ENCODE measurements around the gene WASF3.

WASF3 gene

GRCh38 chr13:26678796-26679195, 121.3 kb downstream of the WASF3 start:
- Mint-ChIP-seq H3K9me3 (no peaks in the 10 kb centered on the region), H3K27me3 (no peaks in the 10 kb centered on the region), H3K4me1 (ENCODE audit: low read depth) (peaks cover 9% of the 10 kb centered on the region), H3K36me3 (ENCODE audit: low read depth) (no peaks in the 10 kb centered on the region), H3K4me3 (no peak overlapping the region), H3K27ac (no peak overlapping the region)
- intact Hi-C loops (cut with micrococcal nuclease) = no loop called here

- peaks cover 9% of the 10 kb centered on the region for H3K4me1 Mint-ChIP-seq (ENCODE audit: low read depth)
- no peak overlapping the region for H3K4me3 Mint-ChIP-seq
- no peaks in the 10 kb centered on the region for H3K27me3 Mint-ChIP-seq
- no peaks in the 10 kb centered on the region for H3K36me3 Mint-ChIP-seq (ENCODE audit: low read depth)
- no peak overlapping the region for H3K27ac Mint-ChIP-seq
- intact Hi-C loops (cut with micrococcal nuclease) = no loop called here
- no peaks in the 10 kb centered on the region for H3K9me3 Mint-ChIP-seq
Observed at GRCh38 chr13:26679411-26680122, 122.1 kb downstream of the WASF3 start.

DNA sequence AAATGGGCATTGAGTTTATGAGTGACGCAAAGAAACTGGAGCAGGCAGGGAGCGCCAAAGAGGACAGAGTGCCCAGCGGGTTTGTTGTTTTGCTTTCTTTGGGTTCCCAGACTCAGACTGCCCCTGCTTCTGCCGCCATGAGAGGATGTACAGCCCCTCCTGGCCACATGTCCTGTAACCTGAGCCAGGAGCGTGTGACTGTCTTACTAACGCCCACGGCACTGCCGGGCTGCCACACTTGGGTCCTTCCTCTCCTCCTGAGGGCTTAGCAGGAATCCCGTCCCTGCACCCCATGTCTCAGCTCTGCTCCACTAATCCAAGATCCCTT, 122.6 kb downstream of the WASF3 start:
- Mint-ChIP-seq H3K36me3 (ENCODE audit: low read depth) (no peaks in the 10 kb centered on the region), H3K9me3 (no peaks in the 10 kb centered on the region), H3K27ac (no peak overlapping the region), H3K27me3 (no peaks in the 10 kb centered on the region), H3K4me3 (no peak overlapping the region), H3K4me1 (ENCODE audit: low read depth) (peaks cover 9% of the 10 kb centered on the region)
- intact Hi-C loops (cut with micrococcal nuclease) = no loop called here

- Mint-ChIP-seq H3K9me3 (no peaks in the 10 kb centered on the region), H3K4me1 (ENCODE audit: low read depth) (peaks cover 9% of the 10 kb centered on the region), H3K27ac (no peak overlapping the region), H3K27me3 (no peaks in the 10 kb centered on the region), H3K4me3 (no peak overlapping the region), H3K36me3 (ENCODE audit: low read depth) (no peaks in the 10 kb centered on the region)
- intact Hi-C loops (cut with micrococcal nuclease) = no loop called here
Observed at GRCh38 chr13:26680572-26680971, 123.1 kb downstream of the WASF3 start.

GRCh38 chr13:26681036-26681435, 123.6 kb downstream of the WASF3 start:
- no peaks in the 10 kb centered on the region for H3K27me3 Mint-ChIP-seq
- intact Hi-C loops (cut with micrococcal nuclease) = no loop called here
- H3K27ac Mint-ChIP-seq = no peak overlapping the region
- H3K36me3 Mint-ChIP-seq (ENCODE audit: low read depth) = no peaks in the 10 kb centered on the region
- no peak overlapping the region for H3K4me3 Mint-ChIP-seq
- peaks cover 9% of the 10 kb centered on the region for H3K4me1 Mint-ChIP-seq (ENCODE audit: low read depth)
- no peaks in the 10 kb centered on the region for H3K9me3 Mint-ChIP-seq

GRCh38 chr13:26682606-26683005, 125.1 kb downstream of the WASF3 start:
- Mint-ChIP-seq H3K27me3 (no peaks in the 10 kb centered on the region), H3K9me3 (no peaks in the 10 kb centered on the region), H3K27ac (no peak overlapping the region), H3K4me1 (ENCODE audit: low read depth) (peaks cover 9% of the 10 kb centered on the region), H3K4me3 (no peak overlapping the region), H3K36me3 (ENCODE audit: low read depth) (no peaks in the 10 kb centered on the region)
- intact Hi-C loops (cut with micrococcal nuclease) = no loop called here

DNA sequence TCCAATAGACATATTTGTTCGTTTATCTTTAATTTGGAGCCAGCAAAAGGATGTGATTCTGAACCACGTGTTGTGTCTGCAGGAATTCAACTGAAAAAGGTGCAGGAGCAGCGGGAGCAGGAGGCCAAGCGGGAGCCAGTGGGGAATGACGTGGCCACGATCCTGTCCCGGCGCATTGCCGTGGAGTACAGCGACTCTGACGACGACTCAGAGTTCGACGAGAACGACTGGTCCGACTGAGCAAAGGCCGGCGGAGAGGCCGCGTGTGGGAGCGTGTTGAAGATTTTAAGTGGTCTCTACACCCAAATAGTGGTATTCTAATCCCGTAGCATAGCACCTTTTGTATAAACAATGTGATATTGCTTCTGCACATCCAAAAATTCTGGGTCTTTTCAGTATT, 128.1 kb downstream of the WASF3 start:
- peaks cover 13% of the 10 kb centered on the region for H3K9me3 Mint-ChIP-seq
- H3K4me1 Mint-ChIP-seq (ENCODE audit: low read depth) = no peaks in the 10 kb centered on the region
- no peak overlapping the region for H3K27ac Mint-ChIP-seq
- H3K27me3 Mint-ChIP-seq = no peaks in the 10 kb centered on the region
- H3K4me3 Mint-ChIP-seq = no peak overlapping the region
- no peaks in the 10 kb centered on the region for H3K36me3 Mint-ChIP-seq (ENCODE audit: low read depth)
- intact Hi-C loops (cut with micrococcal nuclease) = no loop called here

GRCh38 chr13:26686285-26686684, 128.8 kb downstream of the WASF3 start:
- intact Hi-C loops (cut with micrococcal nuclease) = no loop called here
- Mint-ChIP-seq H3K27me3 (no peaks in the 10 kb centered on the region), H3K27ac (no peak overlapping the region), H3K4me1 (ENCODE audit: low read depth) (no peaks in the 10 kb centered on the region), H3K36me3 (ENCODE audit: low read depth) (no peaks in the 10 kb centered on the region), H3K4me3 (no peak overlapping the region), H3K9me3 (peaks cover 20% of the 10 kb centered on the region)

- no peaks in the 10 kb centered on the region for H3K4me1 Mint-ChIP-seq (ENCODE audit: low read depth)
- no peak overlapping the region for H3K4me3 Mint-ChIP-seq
- intact Hi-C loops (cut with micrococcal nuclease) = no loop called here
- no peak overlapping the region for H3K27ac Mint-ChIP-seq
- peaks cover 26% of the 10 kb centered on the region for H3K9me3 Mint-ChIP-seq
- no peaks in the 10 kb centered on the region for H3K27me3 Mint-ChIP-seq
- no peaks in the 10 kb centered on the region for H3K36me3 Mint-ChIP-seq (ENCODE audit: low read depth)
Observed at GRCh38 chr13:26688286-26688685, 130.8 kb downstream of the WASF3 start.

- Mint-ChIP-seq H3K27ac (no peak overlapping the region), H3K4me1 (ENCODE audit: low read depth) (no peaks in the 10 kb centered on the region), H3K36me3 (ENCODE audit: low read depth) (no peaks in the 10 kb centered on the region), H3K27me3 (no peaks in the 10 kb centered on the region), H3K4me3 (no peak overlapping the region), H3K9me3 (peaks cover 26% of the 10 kb centered on the region)
- intact Hi-C loops (cut with micrococcal nuclease) = no loop called here
Observed at GRCh38 chr13:26688980-26689379, 131.5 kb downstream of the WASF3 start.

- Mint-ChIP-seq H3K36me3 (ENCODE audit: low read depth) (no peaks in the 10 kb centered on the region), H3K27me3 (peaks cover 6% of the 10 kb centered on the region), H3K4me3 (no peak overlapping the region), H3K27ac (no peak overlapping the region), H3K4me1 (ENCODE audit: low read depth) (no peaks in the 10 kb centered on the region), H3K9me3 (peaks cover 26% of the 10 kb centered on the region)
- intact Hi-C loops (cut with micrococcal nuclease) = no loop called here
Observed at GRCh38 chr13:26693749-26694463, 136.4 kb downstream of the WASF3 start.

DNA sequence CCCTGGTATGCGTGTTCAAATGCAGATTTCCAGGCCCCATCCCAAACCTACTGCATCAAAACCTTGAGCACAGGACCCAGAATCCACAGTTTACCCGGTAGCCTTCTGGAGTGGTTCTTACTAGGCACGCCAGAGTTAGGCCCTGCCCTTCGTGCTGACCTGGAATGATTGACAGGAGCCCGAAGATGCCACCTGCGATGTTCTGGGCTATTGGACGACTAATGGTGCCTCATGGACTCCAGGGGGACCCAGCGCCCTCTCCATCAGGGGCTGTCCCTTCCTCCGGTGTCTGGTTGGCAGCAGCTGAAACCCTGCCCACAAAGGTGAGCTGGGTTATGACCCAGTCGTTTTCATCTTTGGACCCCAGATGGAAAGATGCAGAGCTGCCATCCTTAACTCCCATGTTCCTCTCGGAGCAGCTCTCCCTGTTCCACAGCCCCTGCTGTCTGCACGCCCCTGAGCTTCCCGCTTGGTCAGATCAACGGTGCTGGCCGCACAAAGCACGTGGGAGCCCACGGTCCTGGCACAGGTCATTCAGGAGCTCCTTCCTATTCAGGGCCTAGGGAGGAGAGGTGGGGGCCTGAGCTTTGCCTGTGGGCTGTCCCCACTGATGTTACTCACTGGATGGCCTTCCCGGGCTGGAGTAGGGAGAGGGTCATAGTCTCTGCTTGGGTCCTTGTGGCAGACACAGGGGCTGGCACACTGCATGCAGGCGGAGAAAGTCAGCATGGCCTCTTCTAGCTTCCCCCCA, 137.3 kb downstream of the WASF3 start:
- Mint-ChIP-seq H3K4me3 (no peak overlapping the region), H3K36me3 (ENCODE audit: low read depth) (no peaks in the 10 kb centered on the region), H3K4me1 (ENCODE audit: low read depth) (no peaks in the 10 kb centered on the region), H3K27me3 (peaks cover 9% of the 10 kb centered on the region), H3K27ac (no peak overlapping the region), H3K9me3 (peaks cover 21% of the 10 kb centered on the region)
- intact Hi-C loops (cut with micrococcal nuclease) = no loop called here

DNA sequence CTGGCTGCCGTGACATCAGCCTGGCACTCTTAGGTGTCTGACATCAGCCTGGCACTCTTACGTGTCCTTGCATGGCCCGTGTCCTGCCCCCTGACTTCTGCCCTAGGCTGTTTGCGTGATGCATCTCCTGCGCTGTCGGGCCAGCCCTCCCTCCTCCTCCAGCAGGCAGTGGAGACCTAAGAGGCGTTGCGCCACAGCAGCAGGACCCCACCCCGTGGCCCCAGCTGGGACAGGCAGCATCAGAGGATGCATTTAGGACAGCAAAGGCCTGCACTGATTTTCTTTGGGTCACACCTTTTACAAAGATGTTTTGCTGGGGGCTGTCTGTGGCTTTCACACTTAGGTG, 137.8 kb downstream of the WASF3 start:
- no peak overlapping the region for H3K27ac Mint-ChIP-seq
- intact Hi-C loops (cut with micrococcal nuclease) = no loop called here
- peaks cover 9% of the 10 kb centered on the region for H3K27me3 Mint-ChIP-seq
- no peaks in the 10 kb centered on the region for H3K4me1 Mint-ChIP-seq (ENCODE audit: low read depth)
- no peak overlapping the region for H3K4me3 Mint-ChIP-seq
- peaks cover 15% of the 10 kb centered on the region for H3K9me3 Mint-ChIP-seq
- no peaks in the 10 kb centered on the region for H3K36me3 Mint-ChIP-seq (ENCODE audit: low read depth)

- no peaks in the 10 kb centered on the region for H3K4me1 Mint-ChIP-seq (ENCODE audit: low read depth)
- H3K27me3 Mint-ChIP-seq = peaks cover 9% of the 10 kb centered on the region
- H3K36me3 Mint-ChIP-seq (ENCODE audit: low read depth) = no peaks in the 10 kb centered on the region
- no peak overlapping the region for H3K4me3 Mint-ChIP-seq
- peaks cover 10% of the 10 kb centered on the region for H3K9me3 Mint-ChIP-seq
- no peak overlapping the region for H3K27ac Mint-ChIP-seq
- intact Hi-C loops (cut with micrococcal nuclease) = no loop called here
Observed at GRCh38 chr13:26695891-26696311, 138.4 kb downstream of the WASF3 start.
